GM18907 (cell line): ENCODE results near the gene NFIX.
"Not testable (repeated sequence)": the region's sequence is repeated elsewhere in the genome, so short reads cannot be mapped to it uniquely, and the experiment has no call there.

ENCODE experiments used
- ATAC-seq: cut with Tn5 transposase; IDR thresholded peaks from one replicate; pipeline ENCODE4 v1.9.1; 2021; ENCODE audit warnings: mild to moderate bottlenecking, moderate library complexity; ENCODE audit not compliant: unreplicated experiment

The NFIX gene

DNA sequence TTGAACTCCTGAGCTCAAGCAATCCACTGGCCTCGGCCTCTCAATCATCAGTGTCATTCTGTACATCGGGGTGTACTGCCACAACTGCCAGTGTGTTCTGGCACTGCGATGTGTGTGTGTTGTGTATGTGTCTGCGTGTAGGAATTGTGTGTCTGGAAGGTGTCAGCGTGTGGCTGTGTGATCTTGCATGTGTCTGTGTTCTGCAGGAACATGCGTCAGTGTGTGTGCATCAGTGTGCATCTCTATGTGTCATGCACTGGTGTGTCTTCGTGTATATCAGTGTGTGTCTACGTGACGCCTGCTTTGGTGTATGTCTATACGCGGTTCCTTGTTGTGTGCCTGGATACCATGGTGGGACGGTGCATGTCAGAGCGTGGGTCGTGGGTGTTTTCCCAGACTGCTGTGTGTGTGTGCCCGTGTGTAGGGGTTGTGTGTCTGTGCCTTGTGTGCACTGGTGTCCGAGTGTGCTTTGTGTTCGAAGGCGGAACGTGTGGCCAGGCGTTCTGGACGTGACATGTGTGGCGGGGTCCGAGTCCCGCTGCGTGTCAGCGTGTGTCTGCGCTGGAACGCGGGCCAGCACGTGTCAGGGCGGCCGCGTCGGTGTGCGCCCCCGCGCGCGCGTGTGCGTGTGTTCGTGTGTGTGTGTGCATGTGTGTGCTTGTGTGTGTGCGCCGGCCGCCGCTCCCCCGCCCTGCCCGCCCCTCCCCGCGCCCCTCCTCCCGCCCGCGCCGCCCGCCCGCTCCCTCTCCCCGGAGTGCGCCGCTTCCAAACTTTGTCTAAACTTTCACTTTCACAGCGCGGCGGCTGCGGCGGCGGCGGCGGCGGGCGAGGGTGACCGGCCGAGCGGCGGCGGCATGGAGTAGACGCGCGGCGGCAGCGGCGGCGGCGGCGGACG lies at the start of gene NFIX:
Gene NFIX, plus strand, starts transcription at position 775 of the 895 bp plus-strand sequence. CDS start 363 bp downstream, outside the sequence.
- no peak for ATAC-seq

DNA sequence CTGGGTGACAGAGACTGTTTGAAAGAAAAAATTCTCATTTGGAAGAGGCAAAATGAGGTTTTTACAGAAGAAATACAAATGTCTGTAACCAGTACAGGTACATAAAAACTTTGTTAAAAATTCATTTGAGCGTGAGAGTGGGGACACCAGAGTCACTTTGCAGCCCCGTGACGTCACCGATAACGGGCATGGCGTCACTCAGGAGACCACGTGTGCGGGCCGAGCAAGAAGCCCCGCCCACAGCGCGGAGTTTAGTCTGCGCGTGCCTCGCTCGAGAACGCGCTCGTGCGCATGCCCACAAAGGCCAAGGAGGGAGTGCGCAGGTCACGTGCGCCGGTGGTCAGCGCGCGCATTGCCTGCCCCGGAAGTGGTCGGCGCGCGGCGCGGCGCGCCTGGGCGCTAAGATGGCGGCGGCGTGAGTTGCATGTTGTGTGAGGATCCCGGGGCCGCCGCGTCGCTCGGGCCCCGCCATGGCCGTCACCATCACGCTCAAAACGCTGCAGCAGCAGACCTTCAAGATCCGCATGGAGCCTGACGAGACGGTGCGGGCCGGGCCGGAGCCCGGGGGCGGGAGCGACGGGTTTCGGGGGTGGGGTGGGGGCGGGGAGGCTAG lies 49.7 kb upstream of the NFIX start, which contains the start of gene RAD23A:
Gene RAD23A, plus strand, starts transcription at position 384 of the 613 bp plus-strand sequence. Its CDS starts 87 bp downstream, at position 471.
- ATAC-seq: peak; percentile 74

DNA sequence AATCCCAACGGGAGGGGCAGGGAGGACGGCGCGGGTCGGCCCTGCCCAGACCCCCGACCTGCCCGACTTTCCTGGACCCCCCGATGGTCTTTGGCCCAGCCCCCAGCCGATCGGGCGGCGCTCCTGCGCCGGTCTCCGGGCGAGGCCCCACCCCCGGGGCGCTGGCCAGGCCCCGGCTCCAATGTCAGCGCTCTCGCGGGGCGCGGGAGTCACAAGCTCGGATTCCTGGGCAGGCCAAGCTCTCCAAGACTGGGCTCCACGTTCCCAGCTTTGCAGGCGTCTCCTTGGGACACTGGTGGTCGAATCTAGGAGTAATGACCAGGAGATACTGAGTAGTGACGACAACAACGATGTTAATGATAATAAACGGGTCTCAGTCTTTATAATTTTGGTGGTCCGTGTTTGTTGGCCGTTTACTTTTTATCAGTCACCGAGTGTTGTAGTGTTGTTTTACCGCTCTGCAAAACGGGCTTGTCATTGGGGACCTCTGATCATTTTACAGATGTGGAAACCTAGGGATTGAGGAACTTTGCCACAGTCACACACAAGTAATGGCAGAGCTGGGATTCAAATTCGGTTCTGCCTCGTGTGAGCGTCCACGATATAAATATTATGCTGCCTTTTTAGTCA lies 49.1 kb upstream of the NFIX start:
- ATAC-seq: peak; percentile 29

DNA sequence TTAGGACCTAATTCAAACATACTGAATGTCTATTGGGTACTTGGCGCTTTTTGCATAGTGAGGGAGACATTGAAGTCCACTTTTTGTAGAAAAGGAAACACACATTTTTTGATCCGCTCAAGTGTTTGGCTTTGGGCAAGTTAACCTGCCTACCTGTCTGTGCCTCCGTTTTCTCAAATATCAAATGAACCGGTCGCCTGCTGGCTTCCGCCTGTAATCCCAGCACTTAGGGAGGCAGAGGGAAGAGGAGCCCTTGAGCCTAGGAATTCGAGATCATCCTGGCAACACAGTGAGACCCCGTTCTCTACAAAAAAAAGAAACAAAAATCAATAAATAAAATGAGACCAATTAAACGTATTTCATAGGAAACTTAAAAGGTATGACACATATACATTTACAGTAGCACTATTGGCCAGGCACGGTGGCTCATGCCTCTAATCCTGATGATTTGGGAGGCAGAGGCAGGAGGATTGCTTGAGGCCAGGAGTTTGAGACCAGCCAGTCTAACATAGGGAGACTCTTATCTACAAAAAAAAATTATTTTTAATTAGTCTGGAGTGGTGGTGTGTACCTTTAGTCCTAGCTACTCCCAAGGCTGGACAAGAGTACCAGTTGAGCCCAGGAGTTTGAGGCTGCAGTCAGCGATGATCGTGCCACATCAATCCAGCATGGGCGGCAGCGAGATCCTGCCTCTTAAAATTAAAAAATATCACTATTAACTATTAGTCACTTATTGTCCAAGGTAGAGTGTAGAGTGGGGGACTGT lies 48.4 kb upstream of the NFIX start:
- no peak for ATAC-seq

DNA sequence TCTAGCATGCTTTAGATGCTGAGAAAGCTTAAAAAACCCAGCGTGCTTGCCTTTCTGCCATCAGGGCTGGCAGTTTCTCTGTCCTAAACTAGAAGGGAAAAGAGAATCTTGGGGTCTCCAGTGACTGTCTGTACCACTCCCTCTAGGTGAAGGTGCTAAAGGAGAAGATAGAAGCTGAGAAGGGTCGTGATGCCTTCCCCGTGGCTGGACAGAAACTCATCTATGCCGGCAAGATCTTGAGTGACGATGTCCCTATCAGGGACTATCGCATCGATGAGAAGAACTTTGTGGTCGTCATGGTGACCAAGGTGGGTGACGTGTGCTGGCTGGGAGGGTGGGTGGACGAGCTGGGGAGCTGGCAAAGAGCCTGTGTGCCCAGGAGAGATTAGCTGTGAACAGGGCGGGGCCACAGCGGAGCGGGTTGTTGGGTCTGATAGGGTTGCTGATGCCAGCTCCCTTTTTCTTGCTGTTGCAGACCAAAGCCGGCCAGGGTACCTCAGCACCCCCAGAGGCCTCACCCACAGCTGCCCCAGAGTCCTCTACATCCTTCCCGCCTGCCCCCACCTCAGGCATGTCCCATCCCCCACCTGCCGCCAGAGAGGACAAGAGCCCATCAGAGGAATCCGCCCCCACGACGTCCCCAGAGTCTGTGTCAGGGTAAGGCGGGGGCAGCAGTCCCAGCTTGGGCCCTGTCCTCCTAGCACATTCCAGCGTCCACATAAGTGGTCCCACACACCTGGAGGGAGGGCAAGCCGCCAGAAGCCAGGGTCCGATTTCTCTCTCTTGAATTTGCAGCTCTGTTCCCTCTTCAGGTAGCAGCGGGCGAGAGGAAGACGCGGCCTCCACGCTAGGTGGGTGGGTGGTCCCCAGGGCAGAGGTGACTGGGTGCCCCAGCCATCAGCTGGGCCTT lies 47.3 kb upstream of the NFIX start:
- no peak for ATAC-seq

DNA sequence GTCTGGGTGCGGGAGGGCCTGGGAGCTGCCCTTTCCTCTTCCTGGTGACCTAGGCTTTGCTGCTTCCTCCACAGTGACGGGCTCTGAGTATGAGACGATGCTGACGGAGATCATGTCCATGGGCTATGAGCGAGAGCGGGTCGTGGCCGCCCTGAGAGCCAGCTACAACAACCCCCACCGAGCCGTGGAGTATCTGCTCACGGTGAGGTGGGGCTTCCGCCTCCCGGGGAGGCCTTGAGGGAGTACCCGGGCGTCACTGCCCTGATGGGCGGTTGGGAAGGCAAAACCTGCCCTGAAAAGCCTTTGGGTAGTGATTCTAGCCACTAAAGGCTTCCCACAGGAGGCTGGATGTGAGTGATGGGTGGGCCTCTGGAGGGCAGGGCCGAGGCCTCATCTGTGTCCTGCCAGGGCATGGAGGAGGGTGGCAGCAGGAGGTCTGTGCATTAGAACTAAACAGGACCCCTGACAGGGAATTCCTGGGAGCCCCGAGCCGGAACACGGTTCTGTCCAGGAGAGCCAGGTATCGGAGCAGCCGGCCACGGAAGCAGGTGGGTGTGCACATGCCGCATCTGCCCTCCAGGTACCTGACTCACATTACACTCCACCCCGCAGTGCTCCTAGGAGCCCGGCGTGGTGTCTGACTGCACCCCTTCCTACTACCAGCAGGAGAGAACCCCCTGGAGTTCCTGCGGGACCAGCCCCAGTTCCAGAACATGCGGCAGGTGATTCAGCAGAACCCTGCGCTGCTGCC lies 46.5 kb upstream of the NFIX start:
- ATAC-seq: no peak

DNA sequence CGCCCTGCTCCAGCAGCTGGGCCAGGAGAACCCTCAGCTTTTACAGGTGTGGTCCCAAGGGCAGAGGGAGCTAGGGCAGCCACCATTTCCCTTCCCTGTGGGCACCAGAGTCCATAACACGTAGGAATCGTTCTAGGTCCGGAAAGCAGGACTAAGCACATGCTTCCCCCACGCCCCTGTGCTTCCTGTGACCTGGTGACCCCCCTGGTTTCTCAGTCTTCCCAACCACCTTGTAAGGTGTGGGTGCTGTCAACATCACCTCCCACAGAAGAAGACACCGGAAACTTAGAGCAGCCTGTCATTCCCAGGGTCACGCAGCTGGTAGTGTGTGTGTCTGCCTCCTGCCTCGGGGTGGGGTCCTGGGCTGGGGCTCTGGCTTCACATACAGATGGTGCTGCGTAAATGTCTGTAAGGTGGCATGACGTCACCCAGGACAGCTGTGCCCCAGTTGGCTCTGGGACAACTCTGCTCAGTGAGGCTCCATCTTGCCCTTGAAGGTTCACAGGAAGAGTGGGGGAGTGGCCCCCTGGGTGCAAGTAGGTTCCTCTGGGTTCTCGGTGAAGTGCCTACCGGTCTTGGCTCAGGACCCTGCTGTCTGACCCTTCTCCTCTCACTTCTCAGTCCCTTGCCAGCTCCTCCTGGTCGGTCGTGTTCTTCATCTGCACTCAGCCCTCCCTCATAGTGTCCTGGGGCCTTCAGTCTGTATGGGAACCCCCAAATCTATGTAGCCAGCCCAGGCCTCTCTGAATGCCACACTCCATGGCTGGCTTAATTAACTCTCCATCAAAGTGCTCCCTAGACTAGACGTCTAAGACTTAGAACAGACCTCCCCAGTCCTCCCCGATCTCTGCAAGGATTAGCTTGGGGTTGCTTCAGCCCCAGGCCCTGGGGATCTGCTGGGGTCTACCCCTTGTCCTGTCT lies 45.7 kb upstream of the NFIX start:
- ATAC-seq: no peak

DNA sequence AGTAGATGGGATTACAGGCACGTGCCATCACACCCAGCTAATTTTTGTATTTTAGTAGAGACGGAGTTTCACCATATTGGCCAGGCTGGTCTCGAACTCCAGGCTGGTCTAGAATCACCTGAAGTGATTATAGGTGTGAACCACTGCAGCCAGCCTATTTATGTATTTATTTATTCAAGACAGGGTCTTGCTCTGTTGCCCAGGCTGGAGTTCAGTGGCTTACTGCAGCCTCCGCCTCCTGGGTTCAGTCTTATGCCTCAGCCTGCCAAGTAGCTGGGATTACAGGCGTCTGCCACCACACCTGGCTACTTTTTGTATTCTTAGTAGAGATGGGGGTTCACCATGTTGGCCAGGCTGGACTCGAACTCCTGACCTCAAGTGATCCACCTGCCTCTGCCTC lies 43.2 kb upstream of the NFIX start:
- ATAC-seq: not testable (repeated sequence)

DNA sequence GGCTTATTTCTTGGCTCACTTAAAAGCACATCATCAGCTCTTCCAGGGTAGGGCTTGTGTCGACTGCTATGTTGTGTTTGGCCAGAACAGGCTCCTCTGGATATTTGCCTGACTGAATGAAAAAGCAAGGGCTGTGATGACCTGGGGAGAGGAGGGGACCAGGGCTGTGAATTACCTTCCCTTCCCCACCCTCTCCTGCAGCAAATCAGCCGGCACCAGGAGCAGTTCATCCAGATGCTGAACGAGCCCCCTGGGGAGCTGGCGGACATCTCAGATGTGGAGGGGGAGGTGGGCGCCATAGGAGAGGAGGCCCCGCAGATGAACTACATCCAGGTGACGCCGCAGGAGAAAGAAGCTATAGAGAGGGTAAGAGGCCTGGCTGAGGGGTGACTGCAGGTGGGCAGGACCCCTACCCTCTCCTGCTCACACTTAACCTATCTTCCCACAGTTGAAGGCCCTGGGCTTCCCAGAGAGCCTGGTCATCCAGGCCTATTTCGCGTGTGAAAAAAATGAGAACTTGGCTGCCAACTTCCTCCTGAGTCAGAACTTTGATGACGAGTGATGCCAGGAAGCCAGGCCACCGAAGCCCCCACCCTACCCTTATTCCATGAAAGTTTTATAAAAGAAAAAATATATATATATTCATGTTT lies 42.7 kb upstream of the NFIX start:
- no peak for ATAC-seq

DNA sequence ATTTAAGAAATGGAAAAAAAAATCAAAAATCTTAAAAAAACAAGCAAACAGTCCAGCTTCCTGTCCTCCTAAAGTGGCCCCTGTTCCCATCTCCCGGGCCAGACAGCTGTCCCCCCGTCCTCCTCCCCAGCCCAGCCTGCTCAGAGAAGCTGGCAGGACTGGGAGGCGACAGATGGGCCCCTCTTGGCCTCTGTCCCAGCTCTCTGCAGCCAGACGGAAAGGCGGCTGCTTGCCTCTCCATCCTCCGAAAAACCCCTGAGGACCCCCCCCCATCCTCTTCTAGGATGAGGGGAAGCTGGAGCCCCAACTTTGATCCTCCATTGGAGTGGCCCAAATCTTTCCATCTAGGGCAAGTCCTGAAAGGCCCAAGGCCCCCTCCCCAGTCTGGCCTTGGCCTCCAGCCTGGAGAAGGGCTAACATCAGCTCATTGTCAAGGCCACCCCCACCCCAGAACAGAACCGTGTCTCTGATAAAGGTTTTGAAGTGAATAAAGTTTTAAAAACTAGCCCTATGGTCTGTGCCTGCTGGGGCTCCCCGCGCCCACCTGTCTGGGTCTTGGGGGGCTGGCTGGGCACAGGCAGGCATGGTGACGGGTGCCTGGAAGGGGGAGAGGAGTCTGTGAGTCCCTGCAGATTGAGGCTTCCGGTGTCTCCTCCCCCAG lies 42.0 kb upstream of the NFIX start:
- no peak for ATAC-seq

DNA sequence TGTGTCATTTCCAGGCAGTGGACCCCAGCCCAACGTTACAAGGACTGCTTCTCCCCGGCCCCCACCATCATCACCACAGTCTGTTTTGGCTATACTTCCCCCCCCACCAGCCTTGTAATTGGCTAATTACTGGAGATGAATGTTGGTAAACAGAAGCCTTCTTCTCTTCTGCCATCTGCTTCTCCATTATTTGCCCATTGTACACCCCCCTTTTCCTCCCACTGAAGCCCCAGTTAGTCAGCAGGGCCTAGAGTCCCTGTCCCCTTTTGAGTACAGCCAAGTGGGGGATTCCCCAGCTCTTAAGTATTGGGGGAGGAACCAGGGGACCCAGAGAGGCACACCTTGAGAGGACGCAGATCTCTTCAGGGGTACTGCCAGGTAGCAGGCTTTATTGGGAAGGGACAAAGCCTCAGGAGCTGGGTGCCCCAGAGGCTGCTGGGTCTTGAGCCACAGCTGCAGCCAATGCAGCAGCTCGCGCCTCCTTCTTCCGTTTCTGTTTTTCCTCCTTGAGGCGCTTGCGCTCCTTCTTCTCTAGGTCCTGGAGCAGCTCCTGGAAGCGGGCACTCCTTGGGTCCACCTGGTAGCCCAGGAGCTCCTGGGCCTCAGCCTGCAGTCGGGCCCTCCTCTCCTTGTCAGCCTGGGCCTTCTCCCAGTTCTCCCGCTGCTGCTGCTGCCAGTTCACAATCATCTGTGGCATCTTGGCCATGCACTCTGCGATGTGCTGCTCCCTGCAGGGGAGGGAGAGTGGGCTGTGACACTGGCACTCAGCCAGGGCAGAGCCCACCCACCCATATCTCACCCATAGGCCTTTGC lies 41.3 kb upstream of the NFIX start:
- no peak for ATAC-seq

DNA sequence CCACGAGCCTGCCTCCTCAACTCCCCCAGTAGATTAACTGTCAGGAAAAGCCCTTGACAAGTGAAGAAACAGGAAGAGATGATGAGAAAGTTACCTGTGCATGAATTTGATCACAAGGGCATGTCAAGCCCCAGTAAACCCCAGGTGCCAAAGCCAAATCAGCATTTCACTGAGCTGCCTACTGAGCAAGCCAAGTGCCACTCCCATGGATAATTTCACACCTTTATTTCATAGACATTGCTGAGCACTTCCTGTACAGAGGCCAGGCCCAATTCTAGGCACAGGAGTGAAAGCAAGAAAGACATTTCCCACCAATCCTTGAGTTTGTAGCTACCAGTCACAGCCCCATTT lies 40.7 kb upstream of the NFIX start:
- ATAC-seq: no peak

DNA sequence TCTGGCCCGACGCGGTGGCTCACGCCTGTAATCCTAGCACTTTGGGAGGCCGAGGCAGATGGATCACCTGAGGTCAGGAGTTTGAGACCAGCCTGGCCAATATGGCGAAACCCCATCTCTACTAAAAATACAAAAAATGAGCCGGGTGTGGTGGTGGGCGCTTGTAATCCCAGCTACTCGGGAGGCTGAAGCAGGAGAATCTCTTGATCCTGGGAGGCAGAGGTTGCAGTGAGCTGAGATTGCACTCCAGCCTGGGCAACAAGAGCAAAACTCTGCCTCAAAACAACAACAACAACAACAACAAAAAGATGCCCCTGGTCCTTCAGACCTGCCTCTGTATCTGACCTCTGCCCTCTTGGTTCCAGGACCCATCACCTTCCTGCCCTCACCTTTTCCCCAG lies 39.7 kb upstream of the NFIX start:
- not testable (repeated sequence) for ATAC-seq

DNA sequence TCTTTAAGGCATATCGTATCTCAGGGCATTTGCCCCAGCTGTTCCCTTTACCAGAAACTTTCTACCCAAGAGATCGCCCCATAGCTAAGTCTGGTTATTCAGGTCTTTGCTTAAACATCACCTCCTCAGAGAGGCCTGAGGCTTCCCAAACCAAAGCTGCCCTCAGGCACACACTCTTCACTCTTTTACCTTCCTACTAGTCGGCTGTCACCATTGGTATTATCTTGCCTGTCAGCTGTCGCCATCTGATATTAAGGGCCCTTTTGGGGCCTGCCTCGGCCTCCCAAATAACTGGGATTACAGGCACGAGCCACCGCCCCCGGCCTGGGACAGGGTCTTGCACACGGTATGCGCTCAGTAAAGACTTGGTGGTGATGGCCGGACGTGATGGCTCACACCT lies 39.3 kb upstream of the NFIX start:
- no peak for ATAC-seq

DNA sequence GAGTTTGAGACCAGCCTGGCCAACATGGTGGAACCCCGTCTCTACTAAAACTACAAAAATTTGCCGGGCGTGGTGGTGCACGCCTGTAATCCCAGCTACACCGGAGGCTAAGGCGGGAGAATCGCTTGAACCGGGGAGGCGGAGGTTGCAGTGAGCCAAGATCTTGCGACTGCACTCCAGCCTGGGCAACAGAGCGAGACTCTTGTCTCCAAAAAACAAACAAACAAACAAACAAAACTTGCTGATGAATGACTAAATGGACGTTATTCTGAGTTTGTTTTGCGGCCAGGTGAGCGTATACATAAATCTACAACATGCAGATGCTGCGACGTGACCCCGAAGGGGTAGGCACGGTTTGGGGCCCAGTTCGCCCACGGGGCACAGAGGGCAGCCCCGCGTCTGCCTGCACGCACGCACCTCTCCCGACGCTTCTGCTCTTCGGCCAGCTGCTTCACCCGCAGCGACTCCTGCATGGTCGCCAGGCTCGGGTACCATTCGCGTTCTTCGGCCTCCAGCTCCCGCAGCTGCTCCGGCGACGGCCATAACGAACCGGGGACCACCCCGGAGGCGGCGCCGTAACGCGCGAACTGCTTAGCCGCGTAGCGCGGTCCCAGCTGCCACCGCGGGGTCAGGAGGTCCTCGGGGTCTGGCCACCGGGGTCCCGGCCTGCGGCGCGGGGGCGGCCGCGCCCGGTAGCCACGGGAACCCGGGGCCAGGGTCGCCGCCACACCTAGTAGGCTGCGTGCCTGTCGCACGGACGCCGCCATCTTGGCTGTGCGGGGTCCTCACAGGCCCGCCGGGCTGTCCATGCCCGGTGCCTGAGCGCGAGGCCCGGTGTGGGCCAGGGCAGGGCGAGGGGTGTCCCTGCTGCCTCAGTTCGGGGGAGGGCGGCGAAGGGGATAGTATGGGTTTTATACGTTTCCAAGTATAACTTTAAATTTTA lies 38.6 kb upstream of the NFIX start, which contains the start of gene GADD45GIP1:
Gene GADD45GIP1, minus strand, starts transcription at position 778 of the 943 bp plus-strand sequence. Its CDS starts 11 bp downstream, at position 767.
- ATAC-seq: no peak
